H7 (cell line): ENCODE measurements around the gene CNTNAP5. TPM values are rescaled to one million over a fixed set of nuclear protein-coding genes. Genes with fewer than 3 reads are reported as not detected.

Experiments
- DNase-seq: peaks from one replicate; pipeline ENCODE4 v3.0.0; 2012
- H3K27me3 ChIP-seq: 2 replicates; pipeline ENCODE4 v1.6.0; 2011; ENCODE audit warnings: mild to moderate bottlenecking, low read length; ENCODE audit not compliant: control insufficient read depth, insufficient read depth
- H3K36me3 ChIP-seq: replicated peaks from 2 replicates; pipeline ENCODE4 v1.5.1; 2011; ENCODE audit warnings: low read length; ENCODE audit not compliant: control insufficient read depth, insufficient read depth
- H3K4me3 ChIP-seq: 2 replicates; pipeline ENCODE4 v1.5.1; 2011; ENCODE audit warnings: low read depth, mild to moderate bottlenecking, control low read depth, low read length, moderate library complexity; ENCODE audit not compliant: insufficient read depth
- total RNA-seq: library from RNA; depleted of rRNA; stranded (reverse); fragments of >200 nt; shearing (Covaris generic); gene quantifications from 2 replicates; pipeline ENCODE4 v1.2.3, GENCODE V29; 2014

CNTNAP5 gene
- total RNA-seq, 1 experiment from 2014 or later: 0.28 TPM

- DNase-seq: no peak
- no peaks in the 10 kb centered on the region for H3K27me3 ChIP-seq
- no peaks in the 10 kb centered on the region for H3K36me3 ChIP-seq
These were observed 128.6 kb downstream of the CNTNAP5 start for GRCh38 chr2:124153713-124154112.

GRCh38 chr2:124159166-124159565 is 134.1 kb downstream of the CNTNAP5 start:
- no peak overlapping the region for H3K4me3 ChIP-seq
- DNase-seq: no peak
- no peaks in the 10 kb centered on the region for H3K27me3 ChIP-seq
- H3K36me3 ChIP-seq: no peaks in the 10 kb centered on the region

More at GRCh38 chr2:124153713-124154112, 128.6 kb downstream of the CNTNAP5 start:
- H3K4me3 ChIP-seq: no peak overlapping the region

- peaks cover 3% of the 10 kb centered on the region; the same call in 1 of the 2 replicates for H3K27me3 ChIP-seq
- H3K36me3 ChIP-seq: no peaks in the 10 kb centered on the region
- H3K4me3 ChIP-seq: no peak overlapping the region
- DNase-seq: no peak
These were observed 136.5 kb downstream of the CNTNAP5 start for GRCh38 chr2:124161542-124161941.

GRCh38 chr2:124162256-124162655 is 137.2 kb downstream of the CNTNAP5 start:
- H3K27me3 ChIP-seq: peaks cover 5% of the 10 kb centered on the region; the same call in 1 of the 2 replicates
- H3K36me3 ChIP-seq: no peaks in the 10 kb centered on the region
- no peak for DNase-seq
- H3K4me3 ChIP-seq: no peak overlapping the region

GRCh38 chr2:124163840-124164239 is 138.8 kb downstream of the CNTNAP5 start:
- no peak overlapping the region for H3K4me3 ChIP-seq
- peaks cover 5% of the 10 kb centered on the region; the same call in 1 of the 2 replicates for H3K27me3 ChIP-seq
- DNase-seq: no peak
- no peaks in the 10 kb centered on the region for H3K36me3 ChIP-seq

DNA sequence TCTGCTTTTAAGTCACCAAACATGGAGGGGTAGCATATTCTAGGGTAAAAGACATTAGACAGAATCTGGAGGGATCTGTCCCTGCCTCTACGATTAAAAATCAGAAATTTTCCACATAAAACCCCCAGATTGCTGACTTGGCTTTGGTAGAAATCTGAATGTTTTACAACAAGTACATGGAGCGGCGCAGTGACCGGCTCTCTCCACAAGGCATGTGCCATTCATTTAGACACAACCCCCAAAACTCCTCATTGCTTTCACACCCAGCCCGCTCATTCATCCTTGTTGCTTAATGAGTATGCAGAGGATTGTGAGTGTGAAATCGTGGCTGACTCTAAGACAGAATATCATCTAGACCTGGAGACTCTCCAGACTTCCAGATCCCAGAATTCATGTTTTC is 140.6 kb downstream of the CNTNAP5 start:
- Histone ChIP-seq H3K36me3 (no peaks in the 10 kb centered on the region), H3K27me3 (peaks cover 5% of the 10 kb centered on the region; the same call in 1 of the 2 replicates), H3K4me3 (no peak overlapping the region)
- DNase-seq: no peak

DNA sequence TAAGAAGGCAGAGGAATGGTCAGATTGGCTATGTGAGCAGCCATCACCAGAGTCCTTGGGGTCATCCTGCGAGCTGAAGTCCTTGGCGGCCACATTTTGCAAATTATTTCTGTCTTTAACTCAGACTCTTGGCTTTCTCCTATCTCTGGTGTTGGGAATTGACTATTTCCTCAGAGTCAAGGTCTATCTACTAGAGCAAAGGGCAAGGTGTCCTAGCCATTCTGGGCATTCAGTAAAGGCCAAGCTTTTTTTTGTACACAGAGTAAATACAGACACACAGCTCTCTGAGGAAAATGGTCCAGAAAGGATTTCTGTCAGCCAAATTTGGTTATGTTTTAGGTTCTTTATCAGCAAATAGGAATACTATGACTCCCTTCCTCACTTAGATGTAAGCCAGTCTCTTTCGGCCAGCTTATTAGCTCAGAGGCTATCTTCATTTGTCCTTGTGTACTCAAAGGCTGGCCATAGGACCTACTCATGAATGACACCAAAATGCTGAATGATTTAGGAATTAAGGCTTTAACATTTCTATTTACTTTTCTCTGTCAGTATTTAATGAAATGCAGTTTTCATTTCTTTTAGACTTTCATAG is 146.5 kb downstream of the CNTNAP5 start:
- Histone ChIP-seq H3K36me3 (no peaks in the 10 kb centered on the region), H3K27me3 (peaks cover 2% of the 10 kb centered on the region; the same call in 1 of the 2 replicates), H3K4me3 (no peak overlapping the region)
- DNase-seq: no peak

- DNase-seq: no peak
- no peaks in the 10 kb centered on the region for H3K27me3 ChIP-seq
- H3K4me3 ChIP-seq: no peak overlapping the region
- H3K36me3 ChIP-seq: no peaks in the 10 kb centered on the region
These were observed 153.6 kb downstream of the CNTNAP5 start for GRCh38 chr2:124178719-124179118.

- DNase-seq: no peak
- Histone ChIP-seq H3K4me3 (no peak overlapping the region), H3K36me3 (no peaks in the 10 kb centered on the region), H3K27me3 (no peaks in the 10 kb centered on the region)
These were observed 155.5 kb downstream of the CNTNAP5 start for GRCh38 chr2:124180635-124181034.

- H3K36me3 ChIP-seq: no peaks in the 10 kb centered on the region
- H3K27me3 ChIP-seq: no peaks in the 10 kb centered on the region
- no peak for DNase-seq
- H3K4me3 ChIP-seq: no peak overlapping the region
These were observed 161.7 kb downstream of the CNTNAP5 start for GRCh38 chr2:124186801-124187200.

DNA sequence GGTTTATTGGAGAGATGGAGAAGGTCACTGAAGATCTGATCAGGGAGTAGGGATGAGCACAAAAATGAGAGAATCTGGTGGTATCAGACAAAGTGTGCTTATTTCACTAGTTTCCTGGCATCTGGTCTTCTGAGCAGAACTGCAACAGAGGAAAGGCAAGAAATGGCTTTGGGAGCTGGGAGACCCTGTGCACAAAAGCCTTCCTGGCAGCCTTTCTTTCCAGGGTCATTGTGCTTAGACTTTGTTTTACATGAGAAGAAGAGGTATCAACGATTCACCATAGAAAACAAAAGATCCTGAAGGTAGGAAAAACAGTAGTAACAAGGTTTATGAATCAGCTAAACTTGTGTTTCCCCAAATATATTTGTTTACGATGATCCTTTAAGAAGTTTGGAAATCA is 162.9 kb downstream of the CNTNAP5 start:
- H3K4me3 ChIP-seq: no peak overlapping the region
- no peaks in the 10 kb centered on the region for H3K27me3 ChIP-seq
- H3K36me3 ChIP-seq: no peaks in the 10 kb centered on the region
- DNase-seq: peak; percentile 19

- DNase-seq: no peak
- Histone ChIP-seq H3K36me3 (no peaks in the 10 kb centered on the region), H3K4me3 (no peak overlapping the region), H3K27me3 (no peaks in the 10 kb centered on the region)
These were observed 168.6 kb downstream of the CNTNAP5 start for GRCh38 chr2:124193706-124194105.

- Histone ChIP-seq H3K36me3 (no peaks in the 10 kb centered on the region), H3K4me3 (no peak overlapping the region), H3K27me3 (no peaks in the 10 kb centered on the region)
- no peak for DNase-seq
These were observed 176.6 kb downstream of the CNTNAP5 start for GRCh38 chr2:124201713-124202112.

GRCh38 chr2:124209441-124209840 is 184.4 kb downstream of the CNTNAP5 start:
- Histone ChIP-seq H3K4me3 (no peak overlapping the region), H3K27me3 (no peaks in the 10 kb centered on the region)

DNA sequence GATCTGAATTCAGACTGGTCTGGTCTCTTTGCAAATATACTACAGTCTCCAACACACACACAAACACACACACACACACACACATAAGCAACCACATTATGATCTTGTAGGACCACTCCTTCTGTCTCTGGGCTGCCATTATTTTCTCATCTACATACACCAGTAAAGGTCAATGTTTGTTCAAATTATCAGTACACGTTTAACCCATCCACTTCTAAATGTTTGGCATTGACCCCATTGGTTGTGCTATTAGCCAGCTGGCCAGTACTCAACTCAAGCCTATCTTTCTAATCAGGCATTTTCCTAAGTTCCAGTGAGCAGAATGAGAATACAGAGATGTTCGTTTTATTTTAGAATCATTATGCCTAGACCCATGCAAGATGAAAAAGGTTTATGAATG is 186.4 kb downstream of the CNTNAP5 start:
- no peaks in the 10 kb centered on the region for H3K36me3 ChIP-seq
- DNase-seq: no peak
- H3K27me3 ChIP-seq: no peaks in the 10 kb centered on the region
- H3K4me3 ChIP-seq: no peak overlapping the region

More at GRCh38 chr2:124209441-124209840, 184.4 kb downstream of the CNTNAP5 start:
- no peaks in the 10 kb centered on the region for H3K36me3 ChIP-seq
- no peak for DNase-seq
